ENCODE measurements around the gene HOXB4.

- TF ChIP-seq CTCF (conservative IDR thresholded peaks at IDR 0.05 in 1 of 2, IDR thresholded peaks at IDR 0.05 in 1 of 2; ENCODE audit: low read depth in 1 of 2, low read length in 2 of 2): no peak
- TF ChIP-seq EZH2 (IDR thresholded peaks at IDR 0.05; ENCODE audit: low read length, missing control alignments): no peak
Measured at GRCh38 chr17:48556229-48556575, 21.9 kb downstream of the HOXB4 start.
